Embryonic facial prominence (tissue), 1 donor: ENCODE data around the gene HNRNPK.
A peak's percentile ranks its signal among the peaks of the same experiment; 100 is the strongest.

Source experiments
- DNase-seq: peaks from one replicate; pipeline ENCODE4 v3.0.0-alpha.2; 2016; ENCODE audit errors: extremely low spot score

Gene HNRNPK

DNA sequence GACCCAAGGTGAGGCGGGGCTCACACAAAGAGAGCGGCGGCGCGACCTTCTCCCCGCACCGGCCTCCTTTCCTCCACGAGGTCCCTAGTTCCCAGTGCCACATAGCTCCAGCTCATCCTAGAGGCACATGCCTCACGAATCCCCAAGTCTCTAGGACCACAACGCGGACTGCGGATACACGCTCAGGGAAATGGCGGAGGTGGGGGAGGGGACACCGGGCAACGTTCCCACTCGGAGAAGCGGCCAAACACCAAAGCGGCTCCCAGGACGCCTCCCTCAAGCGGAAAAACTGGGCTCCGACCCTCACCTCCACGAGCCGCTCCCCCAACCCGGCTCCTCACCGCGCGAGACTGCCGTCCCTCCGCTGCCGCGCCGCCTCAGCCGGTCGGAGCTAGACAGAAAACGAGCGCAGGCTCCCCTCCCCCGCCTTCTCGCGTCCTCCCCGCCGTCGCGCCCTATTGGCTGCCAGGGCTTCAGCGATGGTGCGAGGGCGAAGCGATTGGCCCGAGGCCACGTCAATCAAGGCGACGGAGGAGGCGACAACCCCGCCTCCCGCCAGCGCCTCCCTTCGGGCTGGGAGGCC is at the start of gene HNRNPK:
TSS of gene HNRNPK (minus strand) at position 404 of the 583 bp plus-strand sequence. CDS start 1,963 bp downstream, outside the sequence.
- peak; percentile 95 for DNase-seq

DNA sequence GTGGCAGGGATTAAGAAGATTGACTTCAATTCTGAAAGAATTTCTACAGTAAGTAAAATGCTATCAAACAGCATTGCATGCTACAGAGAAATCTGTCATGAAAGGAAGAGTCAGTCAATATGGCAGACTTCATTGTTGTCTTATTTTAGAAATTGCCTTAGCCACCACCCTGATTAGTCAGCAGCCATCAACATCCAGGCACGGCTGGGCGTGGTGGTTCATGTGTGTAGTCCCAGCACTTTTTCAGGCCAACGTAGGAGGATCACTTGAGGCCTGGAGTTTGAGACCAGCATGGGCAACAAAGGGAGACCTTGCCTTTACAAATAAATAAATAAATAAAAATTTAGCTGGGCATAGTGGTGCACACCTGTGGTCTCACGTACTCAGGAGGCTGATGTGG is 47.2 kb upstream of the HNRNPK start:
- DNase-seq: no peak

- no peak for DNase-seq
Observed at GRCh38 chr9:84024041-84024575, 44.1 kb upstream of the HNRNPK start.

DNA sequence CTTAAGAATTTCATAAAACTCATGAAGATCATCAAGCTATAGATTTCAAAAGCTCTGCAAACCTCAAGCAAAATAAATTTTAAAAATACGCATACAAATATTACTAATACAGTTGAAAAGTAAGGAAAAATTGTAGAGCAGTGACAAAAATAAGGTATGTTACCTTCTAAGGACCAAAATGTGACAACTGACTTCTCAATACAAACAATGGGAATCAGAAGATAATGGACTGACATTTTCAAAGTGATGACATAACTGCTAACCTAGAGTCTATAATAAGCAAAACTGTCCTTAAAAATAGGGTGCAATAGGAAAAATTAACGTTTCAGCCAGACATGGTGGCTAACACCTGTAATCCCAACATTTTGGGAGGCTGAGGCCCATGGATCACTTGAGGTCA is 27.6 kb upstream of the HNRNPK start:
- DNase-seq: no peak

- DNase-seq: no peak
Observed at GRCh38 chr9:84003246-84003645, 23.2 kb upstream of the HNRNPK start.

GRCh38 chr9:84002344-84002743 is 22.3 kb upstream of the HNRNPK start:
- DNase-seq: no peak

- DNase-seq: no peak
Observed at GRCh38 chr9:84001621-84002020, 21.6 kb upstream of the HNRNPK start.

- DNase-seq: no peak
Observed at GRCh38 chr9:84000186-84000585, 20.2 kb upstream of the HNRNPK start.

- no peak for DNase-seq
Observed at GRCh38 chr9:83999141-83999918, 19.3 kb upstream of the HNRNPK start.

DNA sequence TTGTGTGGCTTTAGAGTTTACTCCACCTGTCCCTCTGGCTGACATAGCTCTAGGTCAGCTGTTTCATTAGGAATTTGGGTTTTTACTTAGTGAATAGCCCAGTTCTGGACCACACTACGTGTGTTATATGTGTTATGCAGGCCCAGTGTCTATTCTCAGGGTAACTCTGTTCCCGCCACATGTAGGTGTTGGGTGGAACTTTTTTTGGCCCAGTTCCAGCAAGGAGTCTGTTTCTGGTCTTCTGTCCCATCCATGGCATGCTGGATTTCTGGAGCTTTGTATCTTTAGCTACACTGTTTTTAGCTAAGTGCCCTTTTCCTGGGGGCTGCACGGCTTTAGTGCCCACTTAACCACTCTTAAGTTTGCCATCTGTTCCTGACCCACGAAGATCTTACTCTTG is 16.1 kb upstream of the HNRNPK start:
- no peak for DNase-seq

DNA sequence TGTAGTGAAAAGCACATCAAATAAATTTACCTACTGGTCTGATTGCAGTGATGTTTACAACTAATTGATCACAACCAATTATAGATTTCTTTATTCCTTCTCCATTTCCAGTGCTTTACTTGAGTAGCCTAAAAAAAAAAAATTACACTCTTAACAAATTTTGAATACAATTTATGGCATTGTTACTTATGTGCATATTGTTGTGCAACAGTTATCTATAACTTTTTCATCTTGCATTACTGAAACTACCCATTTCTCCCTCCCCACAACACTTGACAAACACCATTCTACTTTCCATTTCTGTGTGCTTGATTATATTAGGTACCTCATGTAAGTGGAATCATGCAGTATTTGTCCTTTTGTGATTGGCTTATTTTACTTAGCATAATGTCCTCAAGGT is 12.9 kb upstream of the HNRNPK start:
- no peak for DNase-seq

- DNase-seq: no peak
Observed at GRCh38 chr9:83992407-83992806, 12.4 kb upstream of the HNRNPK start.

DNA sequence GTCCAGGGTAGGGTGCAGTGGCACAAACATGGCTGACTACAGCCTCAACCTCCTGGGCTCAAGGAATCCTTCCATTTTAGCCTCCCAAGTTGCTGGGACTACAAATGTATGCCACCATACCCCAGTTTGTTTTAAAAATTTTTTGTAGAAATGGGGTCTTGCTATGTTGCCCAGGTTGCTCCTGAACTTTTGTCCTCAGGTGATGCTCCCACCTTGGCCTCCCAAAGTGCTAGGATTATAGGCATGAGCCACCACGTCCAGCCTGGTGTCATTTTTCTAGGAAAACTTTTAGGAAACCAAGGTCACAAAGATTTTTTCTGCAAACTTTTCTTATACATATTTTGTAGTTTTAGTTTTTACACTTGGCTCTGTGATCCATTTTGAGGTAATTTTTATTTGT is 11.3 kb upstream of the HNRNPK start:
- DNase-seq: no peak

- DNase-seq: no peak
Observed at GRCh38 chr9:83988411-83988810, 8.4 kb upstream of the HNRNPK start.

- DNase-seq: no peak
Observed at GRCh38 chr9:83987402-83987791, 7.4 kb upstream of the HNRNPK start.

DNA sequence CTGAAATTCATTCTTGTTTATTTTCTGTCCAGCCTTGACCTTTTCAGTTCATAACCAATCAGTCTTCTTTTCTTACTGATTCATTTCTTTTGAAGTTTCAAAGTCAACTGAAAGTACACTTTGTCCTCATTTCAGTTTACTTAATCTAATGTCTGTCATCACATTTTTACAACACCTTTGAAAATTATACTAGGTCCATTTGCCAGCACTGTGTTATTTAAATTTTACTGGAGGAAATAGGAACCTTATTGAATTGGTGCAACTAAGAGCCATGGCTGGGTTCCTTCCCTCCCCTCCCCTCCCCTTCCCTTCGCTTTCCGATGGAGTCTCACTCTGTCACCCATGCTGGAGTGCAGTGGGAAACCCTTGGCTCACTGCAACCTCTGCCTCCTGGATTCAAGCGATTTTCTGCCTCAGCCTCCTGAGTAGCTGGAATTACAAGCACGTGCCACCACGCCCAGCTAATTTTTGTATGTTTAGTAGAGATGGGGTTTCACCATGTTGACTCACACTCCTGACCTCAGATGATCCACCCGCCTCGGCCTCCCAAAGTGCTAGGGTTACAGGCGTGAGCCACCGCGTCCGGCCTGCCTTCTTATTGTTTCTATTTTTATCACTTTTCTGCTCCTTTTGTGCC is 6.9 kb upstream of the HNRNPK start:
- no peak for DNase-seq

GRCh38 chr9:83986195-83986594 is 6.2 kb upstream of the HNRNPK start:
- no peak for DNase-seq

DNA sequence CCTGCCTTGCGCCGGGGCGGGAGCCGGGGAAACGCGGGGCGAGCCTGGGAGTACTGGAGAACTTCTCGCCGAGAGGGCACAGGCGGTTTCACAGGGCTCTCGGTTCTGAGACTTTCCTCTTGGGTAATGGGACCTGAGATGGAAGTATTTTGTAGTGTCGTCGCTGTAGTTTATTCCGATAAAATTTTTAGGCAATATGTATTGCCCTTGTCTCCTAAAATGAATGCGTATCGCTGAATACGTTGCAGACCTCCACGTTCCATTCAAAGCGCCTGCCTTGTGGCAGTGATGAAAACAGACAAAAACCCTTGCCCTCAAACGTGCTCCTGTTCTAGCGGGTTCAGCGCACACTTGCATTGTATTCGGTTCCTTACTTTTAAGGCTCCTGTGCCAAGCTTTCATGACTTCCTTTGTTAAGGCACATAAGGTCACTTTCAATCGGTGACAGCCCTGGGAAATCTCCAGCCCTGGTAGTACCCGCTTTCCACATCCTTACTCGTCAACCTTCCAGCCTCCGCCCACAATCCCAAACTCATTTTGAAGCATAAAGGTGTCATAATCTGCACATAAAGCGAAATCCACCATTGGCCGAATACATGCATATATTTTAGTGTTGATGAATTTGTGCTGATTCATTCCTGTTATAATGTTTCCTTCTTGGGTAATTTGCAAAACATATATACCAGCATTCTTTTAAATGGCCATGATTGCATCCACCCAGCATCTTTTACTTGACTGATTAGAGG is 1.3 kb upstream of the HNRNPK start:
- no peak for DNase-seq

DNA sequence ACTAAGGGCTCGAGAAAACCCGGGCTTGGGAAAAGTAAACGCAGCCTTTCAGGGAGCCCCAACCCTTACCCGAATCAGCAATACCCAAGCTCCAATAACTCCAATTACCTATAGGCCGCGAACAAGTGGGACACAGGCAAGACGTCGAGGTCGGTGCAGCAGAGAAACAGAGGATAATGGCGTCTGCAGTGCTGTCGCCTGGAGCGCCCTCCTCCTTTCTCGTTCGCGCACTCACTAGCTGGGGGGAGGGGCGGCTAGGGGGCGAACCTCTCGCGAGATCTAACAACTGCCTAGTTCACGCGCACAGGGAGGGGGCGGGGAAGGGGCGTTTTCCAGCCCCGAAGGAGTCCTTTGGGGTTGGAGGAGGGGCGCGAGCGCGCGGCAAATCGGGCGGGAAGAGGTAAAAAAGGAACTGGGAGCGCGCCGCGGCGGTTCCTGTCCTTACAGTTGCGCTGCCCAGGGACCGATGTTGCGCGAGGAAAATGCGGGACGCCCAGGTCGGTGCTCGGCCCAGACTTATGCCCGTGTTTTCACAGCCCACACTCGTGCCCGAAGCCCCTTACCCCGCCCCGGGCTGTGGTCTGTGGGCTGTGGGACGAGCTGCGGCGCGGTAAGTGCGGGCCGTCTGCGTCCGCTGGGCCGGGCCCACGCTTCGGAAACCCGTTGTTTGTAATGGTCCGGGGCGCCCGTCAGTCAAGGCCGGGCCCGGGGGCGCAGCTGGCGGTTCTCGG is 545 bp upstream of the HNRNPK start, which contains the start of gene RMI1:
TSS of gene RMI1 (plus strand) at position 411 of the 731 bp plus-strand sequence. CDS start 20,182 bp downstream, outside the sequence.
- DNase-seq: peak; percentile 95

DNA sequence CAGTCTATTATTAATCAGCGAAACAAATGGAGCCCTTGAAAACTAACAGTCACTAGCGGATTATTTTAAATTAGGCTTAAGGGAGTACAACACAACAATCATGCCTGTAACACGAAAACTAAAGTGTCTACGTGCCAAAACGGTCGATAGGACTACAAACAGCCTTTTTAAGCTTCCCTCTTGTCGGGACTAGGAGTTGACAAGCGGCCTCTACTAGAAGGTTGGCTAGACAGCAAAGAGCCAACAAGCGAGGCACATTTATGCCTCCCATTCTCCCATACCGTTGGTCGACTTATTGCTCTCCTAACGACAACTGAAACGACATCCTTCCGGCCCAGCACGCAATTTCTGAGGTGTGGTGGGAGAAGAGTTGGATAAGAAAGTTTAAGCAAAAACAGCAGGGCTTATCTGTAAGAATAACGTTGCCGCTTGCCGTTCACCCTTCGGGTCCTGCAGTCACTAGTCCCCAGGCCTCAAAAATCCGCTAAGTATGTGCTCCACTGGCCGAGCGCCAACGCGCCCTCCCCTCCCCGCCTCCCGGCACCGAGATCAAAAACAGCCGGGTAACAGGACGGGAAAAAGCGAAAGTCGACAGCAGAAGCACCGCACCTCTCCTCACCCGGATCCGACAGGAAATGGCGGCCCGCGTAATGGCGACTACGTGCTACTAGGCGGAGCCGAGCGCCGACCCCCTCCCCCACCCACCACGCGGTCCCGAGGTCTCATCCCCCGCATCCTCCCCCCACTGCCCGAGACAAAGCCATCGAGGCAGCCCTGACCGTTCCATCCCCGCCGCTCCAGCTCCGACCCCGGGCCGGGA is 813 bp downstream of the HNRNPK start:
- peak; percentile 80 for DNase-seq
